Measurements from ENCODE around the gene UTP11.

The UTP11 gene

GRCh38 chr1:38071312-38072256 lies 59.0 kb downstream of the UTP11 start:
- DNase-seq (ENCODE audit: low spot score), result peak; percentile 73

GRCh38 chr1:38072858-38073257 lies 60.3 kb downstream of the UTP11 start:
- no peak for DNase-seq (ENCODE audit: low spot score)

GRCh38 chr1:38073534-38074301 lies 61.2 kb downstream of the UTP11 start:
- DNase-seq (ENCODE audit: low spot score), result no peak

GRCh38 chr1:38074302-38074677 lies 61.8 kb downstream of the UTP11 start:
- DNase-seq (ENCODE audit: low spot score), result no peak

Data from hepatic stellate cell (primary cell).